Activated CD4-positive, alpha-beta T cell treated with anti-CD3 and anti-CD28 coated beads, Interleukin-2, amount 10 ng/mL, durations not matched to agents 24 days and 14 days (primary cell): ENCODE results near the gene NOTCH2. TPM values are rescaled to one million over a fixed set of nuclear protein-coding genes. Genes with fewer than 3 reads are reported as not detected.
"Not testable (repeated sequence)": the region's sequence is repeated elsewhere in the genome, so short reads cannot be mapped to it uniquely, and the experiment has no call there.

ENCODE experiments used
- DNase-seq: peaks from one replicate; pipeline ENCODE4 v3.0.0; 2022
- H3K27ac Mint-ChIP-seq: one replicate; pipeline ENCODE4 v1.8.0; 2022; ENCODE audit warnings: mild to moderate bottlenecking, mixed read lengths
- H3K27me3 Mint-ChIP-seq: one replicate; pipeline ENCODE4 v1.8.0; 2022; ENCODE audit warnings: mixed read lengths
- H3K36me3 Mint-ChIP-seq: one replicate; pipeline ENCODE4 v1.8.0; 2022; ENCODE audit warnings: low read depth, mild to moderate bottlenecking, mixed read lengths
- H3K4me1 Mint-ChIP-seq: one replicate; pipeline ENCODE4 v1.8.0; 2021; ENCODE audit warnings: mixed read lengths
- H3K4me3 Mint-ChIP-seq: one replicate; pipeline ENCODE4 v1.8.0; 2022; ENCODE audit warnings: mild to moderate bottlenecking, moderate library complexity, mixed read lengths
- H3K9me3 Mint-ChIP-seq: one replicate; pipeline ENCODE4 v1.8.0; 2021; ENCODE audit warnings: mixed read lengths
- intact Hi-C: fragments of 100-400 bp; cut with micrococcal nuclease; formaldehyde crosslinking; loops from one replicate; pipeline ENCODE4 v1.15.1; 2023
- total RNA-seq: library from RNA; stranded (reverse); gene quantifications from 2 replicates; pipeline ENCODE4 v1.2.3, GENCODE V29; 2022

Gene NOTCH2
- total RNA-seq, 1 donor from 2014 or later: 96.5 TPM

DNA sequence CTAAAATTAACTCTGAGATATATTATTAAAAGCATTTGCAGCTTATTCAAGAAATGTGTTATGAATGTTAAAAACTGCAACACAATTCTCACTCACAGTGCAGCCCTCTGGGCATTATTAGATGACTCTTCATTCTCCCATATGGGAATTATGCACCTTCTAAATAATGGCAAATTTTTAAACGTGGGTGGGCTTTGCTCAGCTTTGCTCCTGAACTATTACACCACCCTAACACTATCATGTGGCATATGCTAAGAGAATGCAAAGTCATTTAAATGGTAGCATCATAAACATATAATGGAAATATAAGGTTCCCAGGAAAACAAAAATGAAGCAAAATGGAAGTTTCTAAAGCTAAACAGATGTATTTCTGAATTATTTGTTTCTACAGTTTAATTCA is 61.6 kb downstream of the NOTCH2 start:
- H3K36me3 Mint-ChIP-seq, H3K4me1 Mint-ChIP-seq, H3K27me3 Mint-ChIP-seq, DNase-seq, intact Hi-C loops, H3K4me3 Mint-ChIP-seq, H3K9me3 Mint-ChIP-seq, H3K27ac Mint-ChIP-seq: not testable (repeated sequence)

DNA sequence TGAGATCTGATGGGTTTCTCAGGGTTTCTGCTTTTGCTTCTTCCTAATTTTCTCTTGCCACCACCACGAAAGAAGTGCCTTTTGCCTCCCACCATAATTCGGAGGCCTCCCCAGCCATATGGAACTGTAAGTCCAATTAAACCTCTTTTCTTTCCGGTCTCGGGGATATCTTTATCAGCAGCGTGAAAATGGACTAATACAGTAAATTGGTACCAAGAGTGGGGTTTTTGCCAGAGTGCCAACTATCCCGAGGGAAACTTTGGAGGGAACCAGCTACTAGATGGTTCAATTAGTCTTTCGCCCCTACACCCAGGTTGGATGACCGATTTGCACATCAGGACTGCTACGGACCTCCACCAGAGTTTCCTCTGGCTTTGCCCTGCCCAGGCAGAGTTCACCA is 68.4 kb downstream of the NOTCH2 start:
- H3K4me3 Mint-ChIP-seq, intact Hi-C loops, DNase-seq, H3K9me3 Mint-ChIP-seq, H3K27me3 Mint-ChIP-seq, H3K4me1 Mint-ChIP-seq, H3K27ac Mint-ChIP-seq: not testable (repeated sequence)
- H3K36me3 Mint-ChIP-seq: peaks cover 23% of the 10 kb centered on the region

DNA sequence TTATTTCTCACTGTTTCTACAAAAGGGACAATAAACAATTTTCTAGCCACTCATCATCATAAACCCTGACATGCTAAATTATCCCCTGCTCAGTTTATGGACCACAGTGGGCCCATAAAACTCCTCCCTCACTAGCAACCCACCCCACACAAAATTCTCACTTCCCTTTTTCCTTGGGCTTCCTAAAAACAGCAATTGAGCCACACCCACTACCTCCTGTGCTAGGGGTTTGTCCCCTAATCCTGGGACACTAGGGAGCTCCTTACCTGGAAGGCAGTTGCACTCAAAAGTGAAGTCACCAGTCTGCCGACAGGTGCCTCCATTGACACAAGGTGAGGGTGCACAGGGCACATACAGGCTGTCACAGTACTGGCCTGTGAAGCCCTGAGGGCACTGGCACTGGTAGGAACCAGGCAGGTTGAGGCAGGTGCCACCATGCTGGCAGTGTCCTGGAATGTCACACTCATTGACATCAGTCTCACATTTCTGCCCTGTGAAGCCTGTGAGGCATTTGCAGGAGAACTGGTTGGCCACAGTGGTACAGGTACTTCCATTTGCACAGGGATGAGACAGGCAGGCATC is 72.6 kb downstream of the NOTCH2 start:
- peaks cover 14% of the 10 kb centered on the region for H3K36me3 Mint-ChIP-seq
- DNase-seq, H3K4me3 Mint-ChIP-seq, H3K27me3 Mint-ChIP-seq, intact Hi-C loops, H3K9me3 Mint-ChIP-seq, H3K4me1 Mint-ChIP-seq: not testable (repeated sequence)
- H3K27ac Mint-ChIP-seq: peak overlapping the region; percentile 22

DNA sequence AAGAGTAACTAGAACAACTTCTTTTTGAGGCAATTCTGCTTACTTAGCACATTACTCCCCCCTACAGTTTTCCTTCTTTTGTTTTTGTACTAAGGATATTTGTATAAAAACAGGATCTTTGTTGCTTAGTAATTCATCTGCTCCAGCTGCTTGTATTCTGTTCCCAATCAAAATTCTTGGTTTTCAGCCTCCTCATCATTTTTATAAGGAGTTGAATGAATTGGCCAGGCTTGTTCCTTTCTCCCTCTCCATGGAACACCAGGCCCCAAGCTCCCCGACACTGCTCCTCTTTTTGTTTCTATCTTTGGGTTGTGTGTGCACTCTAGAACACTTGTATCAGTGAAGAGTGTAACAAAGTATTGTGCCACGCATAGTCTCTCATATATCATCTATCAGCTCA is 73.5 kb downstream of the NOTCH2 start:
- DNase-seq, H3K9me3 Mint-ChIP-seq, H3K27me3 Mint-ChIP-seq, H3K27ac Mint-ChIP-seq, H3K4me1 Mint-ChIP-seq, intact Hi-C loops, H3K4me3 Mint-ChIP-seq, H3K36me3 Mint-ChIP-seq: not testable (repeated sequence)

DNA sequence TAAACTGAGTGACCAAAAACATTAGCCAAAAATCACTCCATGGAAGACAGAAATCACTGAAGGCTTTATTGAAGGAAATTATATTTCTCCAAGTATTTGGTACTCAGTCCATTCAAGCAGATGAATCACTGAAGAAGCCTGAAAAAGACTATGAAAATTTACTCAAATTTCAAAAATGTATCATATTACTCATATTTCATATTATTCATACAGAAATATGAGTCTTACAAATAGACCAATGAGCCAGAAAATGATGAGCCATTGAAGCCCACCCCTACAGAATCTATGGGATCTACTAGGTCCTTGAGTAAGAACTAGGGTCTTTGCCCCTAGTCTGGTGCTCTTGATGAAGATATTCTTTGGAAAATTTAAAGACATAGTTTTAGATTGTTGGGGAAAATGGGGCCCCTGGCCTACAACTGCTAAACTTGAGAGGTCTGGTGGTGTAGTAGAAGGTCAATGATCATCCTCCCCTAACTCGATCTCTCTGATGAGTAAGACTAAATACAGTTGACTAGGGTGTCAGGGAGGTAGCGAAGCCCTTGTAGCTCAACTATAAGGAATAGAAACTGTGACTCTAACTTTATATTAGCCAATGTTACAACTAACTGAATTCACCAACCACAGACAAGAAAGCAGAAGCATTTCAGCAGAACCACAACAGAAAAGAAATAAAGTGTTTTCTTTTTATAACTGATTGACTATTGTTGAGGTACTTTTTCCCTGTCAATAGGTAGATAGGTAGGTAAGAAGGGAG is 81.0 kb downstream of the NOTCH2 start:
- Mint-ChIP-seq H3K27ac (peak overlapping the region; percentile 85), H3K4me1 (peaks cover 41% of the 10 kb centered on the region), H3K9me3 (no peaks in the 10 kb centered on the region), H3K27me3 (no peaks in the 10 kb centered on the region), H3K4me3 (peak overlapping the region; percentile 70), H3K36me3 (peaks cover 39% of the 10 kb centered on the region)
- intact Hi-C loops: loop anchor here (5.0 kb wide), 1 partner anchor 36 kb away; no protein-coding TSS in a partner anchor
- no peak for DNase-seq

DNA sequence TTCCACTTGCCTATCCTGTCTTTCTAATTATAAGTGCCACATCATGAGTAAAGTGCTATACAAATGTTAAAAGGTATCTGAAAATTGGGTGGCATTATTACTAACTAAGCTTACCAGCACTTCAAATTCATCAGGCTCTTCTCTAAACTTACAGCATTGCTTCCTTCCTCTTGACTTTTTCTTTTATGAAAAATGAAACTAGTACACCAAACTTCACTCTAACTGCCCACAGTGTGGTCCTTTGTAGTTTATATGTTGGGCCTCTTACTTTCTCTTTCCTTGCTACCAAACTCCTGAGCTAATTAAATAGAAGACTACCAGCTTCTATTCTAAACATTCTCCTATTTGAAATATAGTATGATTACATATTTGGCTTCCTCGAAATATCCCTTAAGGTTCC is 81.8 kb downstream of the NOTCH2 start:
- peak; percentile 68 for DNase-seq
- Mint-ChIP-seq H3K4me3 (peak overlapping the region; percentile 70), H3K27ac (peak overlapping the region; percentile 85), H3K36me3 (peaks cover 43% of the 10 kb centered on the region), H3K9me3 (no peaks in the 10 kb centered on the region), H3K27me3 (no peaks in the 10 kb centered on the region), H3K4me1 (peaks cover 41% of the 10 kb centered on the region)
- intact Hi-C loops: loop anchor here (5.0 kb wide), 1 partner anchor 35 kb away; no protein-coding TSS in a partner anchor

DNA sequence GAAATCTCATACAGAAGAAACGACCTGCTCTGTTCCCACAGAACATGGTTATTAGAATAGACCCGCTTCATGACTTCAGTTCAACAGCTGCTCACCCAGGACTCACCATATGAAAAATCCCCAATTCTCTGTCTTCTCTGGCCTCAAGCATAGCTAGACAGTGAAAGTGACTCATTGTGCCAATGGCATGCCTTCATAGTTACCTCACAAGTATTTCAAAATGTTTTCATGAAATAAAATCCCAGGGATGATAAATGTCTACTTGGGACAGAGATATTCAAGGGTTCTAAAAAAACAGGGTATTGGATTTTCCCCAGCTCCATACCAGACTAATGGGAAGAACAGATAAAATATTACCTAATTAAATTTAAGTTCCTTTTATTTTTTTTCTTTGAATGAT is 82.3 kb downstream of the NOTCH2 start:
- H3K9me3 Mint-ChIP-seq: no peaks in the 10 kb centered on the region
- peak overlapping the region; percentile 58 for H3K27ac Mint-ChIP-seq
- H3K36me3 Mint-ChIP-seq: peaks cover 46% of the 10 kb centered on the region
- peak overlapping the region; percentile 24 for H3K4me3 Mint-ChIP-seq
- intact Hi-C loops: loop anchor here (5.0 kb wide), 1 partner anchor 35 kb away; no protein-coding TSS in a partner anchor
- no peaks in the 10 kb centered on the region for H3K27me3 Mint-ChIP-seq
- peaks cover 43% of the 10 kb centered on the region for H3K4me1 Mint-ChIP-seq
- no peak for DNase-seq

DNA sequence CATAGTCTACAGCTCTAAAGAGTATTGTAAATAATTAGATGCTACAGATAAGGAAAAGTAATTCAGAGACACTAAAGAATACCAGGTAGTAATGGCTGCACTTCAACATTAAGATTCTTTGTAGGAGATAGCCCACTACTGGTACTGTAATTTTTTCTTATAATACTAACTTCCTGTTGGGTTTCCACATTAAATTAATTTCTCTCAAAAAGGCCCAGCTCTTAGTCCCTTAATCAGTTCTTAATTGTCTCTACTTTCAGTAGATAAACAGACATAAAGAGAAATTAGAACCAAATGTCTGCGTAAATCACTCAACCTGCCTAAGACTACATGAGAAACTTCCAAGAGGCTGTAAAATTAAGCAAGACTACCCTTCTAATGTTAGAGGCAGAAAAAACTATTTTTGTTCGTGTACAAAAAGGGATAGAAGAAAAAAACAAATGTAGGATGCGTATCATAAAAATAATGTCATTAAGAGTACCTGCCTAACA is 83.4 kb downstream of the NOTCH2 start:
- intact Hi-C loops: loop anchor here (5.0 kb wide), 1 partner anchor 34 kb away; no protein-coding TSS in a partner anchor
- Mint-ChIP-seq H3K27ac (no peak overlapping the region), H3K4me3 (no peak overlapping the region), H3K36me3 (peaks cover 46% of the 10 kb centered on the region), H3K4me1 (peaks cover 47% of the 10 kb centered on the region), H3K27me3 (no peaks in the 10 kb centered on the region), H3K9me3 (no peaks in the 10 kb centered on the region)
- no peak for DNase-seq

DNA sequence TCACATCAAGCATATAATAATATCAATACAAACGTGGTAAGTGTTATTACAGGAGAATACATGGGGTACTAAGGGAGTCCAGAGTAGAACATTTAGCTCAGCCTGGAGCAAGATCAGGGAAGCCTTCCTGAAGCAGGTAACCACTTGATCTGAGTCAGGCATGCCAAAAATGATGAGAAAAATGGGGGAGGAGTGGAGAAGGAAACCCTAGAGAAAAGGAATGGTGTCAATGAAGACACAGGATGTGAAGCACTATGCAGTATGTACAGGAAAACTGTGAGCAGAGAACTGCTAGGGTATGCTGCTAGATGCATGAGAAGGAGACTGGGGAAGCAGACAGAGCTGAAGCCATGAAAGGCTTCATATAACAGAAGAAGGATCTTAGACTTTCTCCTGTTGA is 84.7 kb downstream of the NOTCH2 start:
- Mint-ChIP-seq H3K4me1 (peaks cover 47% of the 10 kb centered on the region), H3K36me3 (peaks cover 46% of the 10 kb centered on the region), H3K27me3 (no peaks in the 10 kb centered on the region), H3K9me3 (no peaks in the 10 kb centered on the region), H3K27ac (no peak overlapping the region), H3K4me3 (no peak overlapping the region)
- intact Hi-C loops: loop anchor here (5.0 kb wide), 1 partner anchor 32 kb away; no protein-coding TSS in a partner anchor
- DNase-seq: peak; percentile 55

DNA sequence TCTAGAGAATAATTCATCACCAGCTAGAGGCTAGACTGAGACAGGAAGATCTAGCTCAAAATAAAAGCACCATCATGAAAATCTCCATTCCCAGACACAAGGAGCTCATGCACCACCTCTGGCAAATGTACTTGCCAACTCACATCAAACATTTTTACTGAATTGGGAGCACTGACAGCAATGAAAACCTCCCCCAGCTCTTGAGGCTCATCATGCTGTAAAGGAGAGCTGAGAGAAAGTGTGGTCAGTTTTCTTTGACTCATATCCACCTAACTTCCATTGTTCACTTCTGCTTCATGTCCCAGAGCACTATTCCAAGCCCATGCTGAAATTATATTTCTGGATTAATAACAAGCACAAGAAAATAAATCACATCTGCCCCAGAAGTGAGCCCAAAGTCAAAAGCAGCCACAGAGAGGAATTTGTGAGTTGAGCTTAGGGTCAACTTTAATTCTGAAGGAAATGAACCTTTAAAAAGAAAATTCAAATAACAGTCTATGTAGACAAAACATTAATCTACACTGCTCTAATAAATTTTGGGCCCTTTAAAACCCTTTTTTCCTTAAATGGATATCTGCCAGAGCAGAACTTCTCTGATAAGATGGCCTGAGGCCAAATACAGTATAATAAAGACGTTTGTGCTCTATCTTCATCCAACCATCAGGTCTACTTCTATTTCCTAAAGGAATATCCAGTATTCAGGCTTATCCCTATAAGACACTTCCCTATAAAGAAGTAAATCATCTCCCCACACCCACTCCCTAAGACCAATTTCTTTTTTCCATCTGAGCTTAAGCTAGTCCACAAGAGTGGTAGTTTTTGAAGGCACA is 87.3 kb downstream of the NOTCH2 start:
- peaks cover 34% of the 10 kb centered on the region for H3K4me1 Mint-ChIP-seq
- H3K36me3 Mint-ChIP-seq: peaks cover 47% of the 10 kb centered on the region
- H3K9me3 Mint-ChIP-seq: no peaks in the 10 kb centered on the region
- DNase-seq: peak; percentile 50
- no peak overlapping the region for H3K27ac Mint-ChIP-seq
- no peak overlapping the region for H3K4me3 Mint-ChIP-seq
- no peaks in the 10 kb centered on the region for H3K27me3 Mint-ChIP-seq
- intact Hi-C loops: no loop called here

DNA sequence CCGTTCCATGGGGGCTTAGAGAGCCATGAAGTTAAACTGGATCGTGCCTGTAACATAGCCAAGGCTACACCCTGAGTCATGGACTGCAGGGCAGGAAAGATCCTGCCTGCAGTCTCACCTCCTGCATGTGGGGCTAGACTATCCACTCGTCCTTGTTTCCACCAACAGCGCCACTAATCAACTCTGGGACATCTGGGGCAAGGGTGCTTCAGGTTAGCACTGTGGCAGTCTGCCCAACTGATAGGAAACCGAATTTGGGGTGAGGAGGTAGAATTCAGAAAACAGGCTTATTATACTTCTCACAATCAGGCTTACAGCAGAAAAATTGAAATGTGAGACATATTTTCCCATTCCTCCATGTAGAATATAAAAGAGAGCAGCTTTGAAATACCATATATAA is 88.0 kb downstream of the NOTCH2 start:
- peak; percentile 41 for DNase-seq
- Mint-ChIP-seq H3K4me1 (peaks cover 29% of the 10 kb centered on the region), H3K9me3 (no peaks in the 10 kb centered on the region), H3K27me3 (no peaks in the 10 kb centered on the region), H3K36me3 (peaks cover 41% of the 10 kb centered on the region), H3K4me3 (no peak overlapping the region), H3K27ac (no peak overlapping the region)
- intact Hi-C loops: no loop called here

DNA sequence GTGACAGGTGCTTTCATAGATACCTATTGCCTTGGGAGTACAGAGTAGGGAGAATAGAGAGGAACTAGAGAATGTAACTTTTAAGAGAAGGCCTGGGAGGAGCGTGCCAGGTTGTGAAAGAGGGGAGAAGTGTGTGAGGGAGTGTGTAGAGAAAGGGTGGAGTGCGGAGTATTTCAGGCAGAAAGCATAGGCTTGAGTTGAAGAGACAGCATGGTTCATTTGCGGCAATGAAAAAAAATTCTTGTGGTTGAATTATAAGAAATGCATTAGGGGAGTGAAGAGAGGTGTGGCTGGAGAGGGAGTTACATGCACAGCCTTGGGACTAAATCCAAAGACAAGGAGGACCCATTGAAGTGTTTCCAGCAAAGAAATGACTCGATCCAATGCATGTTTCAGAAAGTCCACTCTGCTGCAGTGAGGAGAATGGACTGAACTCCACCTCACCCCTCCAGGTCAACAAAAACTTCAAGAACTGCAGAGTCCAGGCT is 91.4 kb downstream of the NOTCH2 start:
- no peaks in the 10 kb centered on the region for H3K9me3 Mint-ChIP-seq
- no peak overlapping the region for H3K27ac Mint-ChIP-seq
- no peaks in the 10 kb centered on the region for H3K27me3 Mint-ChIP-seq
- no peak for DNase-seq
- H3K36me3 Mint-ChIP-seq: peaks cover 26% of the 10 kb centered on the region
- H3K4me3 Mint-ChIP-seq: no peak overlapping the region
- peaks cover 18% of the 10 kb centered on the region for H3K4me1 Mint-ChIP-seq
- intact Hi-C loops: no loop called here

DNA sequence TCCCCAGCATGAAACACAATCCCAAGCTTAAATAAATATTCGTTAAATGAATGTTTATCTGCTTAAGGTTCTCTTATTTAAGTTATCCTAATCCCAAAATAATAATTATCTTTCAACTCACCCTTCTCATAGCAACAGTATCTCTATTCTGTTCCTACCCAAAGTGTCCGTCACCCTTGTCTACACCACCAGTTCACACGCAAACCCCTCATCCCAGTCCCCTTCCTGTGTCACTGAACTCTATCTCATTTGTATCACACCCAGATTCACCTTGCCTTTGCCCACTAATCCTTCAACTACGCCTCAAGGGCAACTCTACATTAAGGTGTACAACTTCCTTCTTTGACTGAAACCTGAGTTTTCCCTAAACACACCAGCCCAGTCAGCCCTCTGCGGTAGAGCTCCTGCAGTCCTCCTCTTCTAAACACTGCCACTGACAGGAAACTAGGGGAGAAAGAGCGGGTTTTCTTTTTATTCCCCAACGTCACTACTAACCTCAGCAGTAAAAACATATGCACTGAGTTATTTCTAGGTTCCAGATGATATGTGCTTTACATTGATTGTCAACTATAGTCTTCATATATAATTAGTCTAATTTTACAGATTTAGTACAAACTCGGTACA is 92.2 kb downstream of the NOTCH2 start:
- peaks cover 17% of the 10 kb centered on the region for H3K4me1 Mint-ChIP-seq
- H3K4me3 Mint-ChIP-seq, H3K9me3 Mint-ChIP-seq, H3K27ac Mint-ChIP-seq, H3K27me3 Mint-ChIP-seq, intact Hi-C loops, DNase-seq: not testable (repeated sequence)
- peaks cover 22% of the 10 kb centered on the region for H3K36me3 Mint-ChIP-seq
